PC-9 (cell line): Measurements from ENCODE around the gene CAMTA1.

ENCODE experiments used
- EZH2 ChIP-seq: fragments of 200-600 bp; sonication (generic); IDR thresholded peaks from 2 replicates; pipeline ENCODE4 v1.8.0; 2017; ENCODE audit warnings: antibody characterized with exemption, low read depth
- TF ChIP-seq, protein P1 (sequence below): fragments of 200-600 bp; sonication (generic); conservative IDR thresholded peaks from 2 replicates; pipeline ENCODE4 v1.6.1; 2017; ENCODE audit warnings: mixed run types, antibody characterized with exemption, mild to moderate bottlenecking, moderate library complexity

DNA sequence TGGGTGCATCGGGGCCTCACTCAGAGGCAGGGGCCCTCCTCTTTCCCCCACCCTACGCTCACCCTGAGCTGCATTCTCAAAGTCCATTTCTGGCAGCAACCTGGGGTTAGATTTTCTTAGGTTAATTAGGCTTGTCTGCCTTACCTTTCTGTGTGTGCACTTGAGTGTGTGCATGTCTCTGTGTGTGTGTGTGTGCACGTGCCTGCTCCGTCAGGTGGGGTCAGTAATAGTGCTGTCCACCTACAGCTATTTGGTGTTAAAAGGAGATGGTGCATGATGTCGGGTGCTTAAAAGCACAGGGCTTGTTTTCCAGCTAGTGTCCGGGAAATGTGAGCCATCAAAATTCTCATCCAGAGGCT, 257.9 kb downstream of the CAMTA1 start:
- TF ChIP-seq, protein P1, sequence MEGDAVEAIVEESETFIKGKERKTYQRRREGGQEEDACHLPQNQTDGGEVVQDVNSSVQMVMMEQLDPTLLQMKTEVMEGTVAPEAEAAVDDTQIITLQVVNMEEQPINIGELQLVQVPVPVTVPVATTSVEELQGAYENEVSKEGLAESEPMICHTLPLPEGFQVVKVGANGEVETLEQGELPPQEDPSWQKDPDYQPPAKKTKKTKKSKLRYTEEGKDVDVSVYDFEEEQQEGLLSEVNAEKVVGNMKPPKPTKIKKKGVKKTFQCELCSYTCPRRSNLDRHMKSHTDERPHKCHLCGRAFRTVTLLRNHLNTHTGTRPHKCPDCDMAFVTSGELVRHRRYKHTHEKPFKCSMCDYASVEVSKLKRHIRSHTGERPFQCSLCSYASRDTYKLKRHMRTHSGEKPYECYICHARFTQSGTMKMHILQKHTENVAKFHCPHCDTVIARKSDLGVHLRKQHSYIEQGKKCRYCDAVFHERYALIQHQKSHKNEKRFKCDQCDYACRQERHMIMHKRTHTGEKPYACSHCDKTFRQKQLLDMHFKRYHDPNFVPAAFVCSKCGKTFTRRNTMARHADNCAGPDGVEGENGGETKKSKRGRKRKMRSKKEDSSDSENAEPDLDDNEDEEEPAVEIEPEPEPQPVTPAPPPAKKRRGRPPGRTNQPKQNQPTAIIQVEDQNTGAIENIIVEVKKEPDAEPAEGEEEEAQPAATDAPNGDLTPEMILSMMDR = no peak
- no peak for TF ChIP-seq EZH2
